Measurements from ENCODE around the gene SBF2.

Gene SBF2

DNA sequence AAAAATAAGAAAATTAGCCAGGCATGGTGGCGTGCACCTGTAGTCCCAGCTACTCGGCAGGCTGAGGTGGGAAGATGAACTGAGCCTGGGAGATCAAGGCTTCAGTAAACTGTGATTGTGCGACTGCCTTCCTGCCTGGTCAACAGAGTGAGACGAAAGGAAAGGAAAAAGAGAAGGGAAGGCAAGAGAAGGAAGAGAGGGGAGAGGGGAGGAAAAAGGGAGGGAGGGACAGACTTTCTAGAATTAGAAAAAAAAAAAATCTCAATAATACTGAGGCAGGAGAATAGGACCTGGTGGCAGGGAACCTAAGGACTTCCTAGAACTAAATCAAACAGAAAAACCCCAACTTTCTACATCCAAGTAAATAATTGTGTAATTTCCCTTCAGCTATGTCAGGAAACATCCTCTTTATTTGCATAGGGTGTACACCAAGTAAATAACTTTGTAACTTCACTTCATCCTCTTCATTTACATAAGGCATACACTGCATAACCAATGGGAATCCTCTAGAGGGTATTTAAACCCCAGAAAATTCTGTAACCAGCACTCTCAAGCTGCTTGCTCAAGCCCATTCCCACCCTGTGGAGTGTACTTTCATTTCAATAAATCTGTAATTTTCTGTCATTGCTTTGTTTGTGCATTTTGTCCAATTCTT, 8.7 kb downstream of the SBF2 start:
- DNase-seq (ENCODE audit: extremely low spot score): no peak
- POLR2A ChIA-PET: no interaction called here
- CTCF ChIA-PET: interaction anchor here (1.6 kb wide), 1 partner anchor 61 kb away, joined by 3 read pairs; no protein-coding TSS in a partner anchor
- TF ChIP-seq, protein P1, sequence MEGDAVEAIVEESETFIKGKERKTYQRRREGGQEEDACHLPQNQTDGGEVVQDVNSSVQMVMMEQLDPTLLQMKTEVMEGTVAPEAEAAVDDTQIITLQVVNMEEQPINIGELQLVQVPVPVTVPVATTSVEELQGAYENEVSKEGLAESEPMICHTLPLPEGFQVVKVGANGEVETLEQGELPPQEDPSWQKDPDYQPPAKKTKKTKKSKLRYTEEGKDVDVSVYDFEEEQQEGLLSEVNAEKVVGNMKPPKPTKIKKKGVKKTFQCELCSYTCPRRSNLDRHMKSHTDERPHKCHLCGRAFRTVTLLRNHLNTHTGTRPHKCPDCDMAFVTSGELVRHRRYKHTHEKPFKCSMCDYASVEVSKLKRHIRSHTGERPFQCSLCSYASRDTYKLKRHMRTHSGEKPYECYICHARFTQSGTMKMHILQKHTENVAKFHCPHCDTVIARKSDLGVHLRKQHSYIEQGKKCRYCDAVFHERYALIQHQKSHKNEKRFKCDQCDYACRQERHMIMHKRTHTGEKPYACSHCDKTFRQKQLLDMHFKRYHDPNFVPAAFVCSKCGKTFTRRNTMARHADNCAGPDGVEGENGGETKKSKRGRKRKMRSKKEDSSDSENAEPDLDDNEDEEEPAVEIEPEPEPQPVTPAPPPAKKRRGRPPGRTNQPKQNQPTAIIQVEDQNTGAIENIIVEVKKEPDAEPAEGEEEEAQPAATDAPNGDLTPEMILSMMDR (IDR thresholded peaks at IDR 0.05; ENCODE audit: control extremely low read depth, extremely low read depth, low read depth, missing control alignments): no peak

DNA sequence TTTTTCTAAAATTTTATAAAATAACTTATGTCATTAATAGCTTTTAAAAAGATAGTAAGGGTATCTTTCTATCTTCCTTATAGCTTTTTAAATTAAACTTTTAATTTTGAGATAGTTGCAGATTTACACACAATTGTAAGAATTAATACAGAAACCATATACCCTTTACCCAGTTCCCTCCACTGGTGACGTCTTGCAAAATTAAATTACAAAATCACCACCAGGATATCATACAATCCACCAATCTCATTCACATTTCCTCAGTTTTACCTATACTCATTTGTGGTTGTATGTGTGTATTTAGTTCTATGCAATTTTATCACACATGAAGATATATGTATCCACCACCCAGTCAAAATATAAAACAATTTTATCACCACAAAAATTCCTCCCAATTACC, 10.0 kb downstream of the SBF2 start:
- ChIA-PET POLR2A (no interaction called here), CTCF (interaction anchor here (1.3 to 1.7 kb wide), 2 partner anchors 15 to 20 kb away, joined by 5 to 6 read pairs; partner anchors contain the start of gene ADM)
- no peak for DNase-seq (ENCODE audit: extremely low spot score)
- TF ChIP-seq, protein P1 (IDR thresholded peaks at IDR 0.05; ENCODE audit: control extremely low read depth, extremely low read depth, low read depth, missing control alignments): no peak

DNA sequence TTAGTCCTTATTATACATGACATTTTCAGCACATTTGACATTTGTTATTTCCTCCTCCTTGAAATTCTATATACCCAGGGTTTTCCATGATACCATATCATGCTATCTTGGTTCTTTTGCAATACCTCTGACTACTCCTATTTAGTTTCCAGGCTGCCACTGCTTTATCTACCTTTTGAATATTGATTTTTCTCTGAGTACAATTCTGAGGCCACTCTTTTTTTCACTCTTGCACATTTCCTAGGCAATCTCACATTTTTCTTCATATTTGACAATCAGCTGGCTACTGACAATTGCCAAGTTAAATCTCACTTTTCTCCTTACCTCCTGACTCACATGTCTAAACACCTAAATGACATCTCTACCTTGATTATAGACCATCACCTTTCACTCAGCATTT, 11.9 kb downstream of the SBF2 start:
- DNase-seq (ENCODE audit: extremely low spot score): no peak
- ChIA-PET POLR2A (no interaction called here), CTCF (no interaction called here)
- TF ChIP-seq, protein P1 (IDR thresholded peaks at IDR 0.05; ENCODE audit: control extremely low read depth, extremely low read depth, low read depth, missing control alignments): no peak

DNA sequence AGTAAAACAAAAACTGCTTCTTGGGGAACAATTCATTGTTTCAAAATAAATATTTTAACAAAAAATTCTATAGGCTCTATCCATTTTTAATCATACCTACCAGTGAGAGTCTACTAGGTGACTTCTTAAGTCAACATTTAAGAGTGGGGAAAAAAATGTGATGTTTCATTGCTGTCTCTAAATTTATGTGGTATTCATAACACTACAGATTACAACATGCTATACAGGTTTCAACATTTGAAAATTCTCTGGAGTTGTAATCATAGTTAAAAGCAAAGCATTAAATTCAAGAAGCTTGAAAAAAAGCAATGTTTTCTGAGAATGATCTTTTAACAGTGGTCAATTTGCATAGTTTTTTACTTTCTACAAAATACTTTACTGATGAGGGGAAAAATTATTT, 18.3 kb downstream of the SBF2 start:
- no peak for DNase-seq (ENCODE audit: extremely low spot score)
- POLR2A ChIA-PET: no interaction called here
- TF ChIP-seq, protein P1 (IDR thresholded peaks at IDR 0.05; ENCODE audit: control extremely low read depth, extremely low read depth, low read depth, missing control alignments): no peak
- CTCF ChIA-PET: no interaction called here

DNA sequence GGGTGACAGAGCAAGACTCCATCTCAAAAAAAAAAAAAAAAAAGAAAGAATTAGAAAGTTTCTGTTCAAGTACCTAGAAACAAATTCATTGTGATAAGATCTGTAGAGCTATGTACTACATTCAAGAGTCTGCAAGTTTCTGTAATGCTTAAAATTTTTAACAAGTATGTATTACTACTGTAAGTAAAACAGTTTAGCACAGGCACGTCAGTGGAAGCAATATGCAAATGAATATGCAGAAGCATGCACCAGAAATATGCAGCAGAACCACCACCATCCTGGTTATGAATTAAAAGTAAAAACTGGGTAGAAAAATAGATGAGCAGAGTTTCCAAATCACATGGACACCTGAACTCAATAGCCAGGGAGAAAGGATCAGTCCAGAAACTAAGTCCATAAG, 19.3 kb downstream of the SBF2 start:
- CTCF ChIA-PET: interaction anchor here (0.7 kb wide), 1 partner anchor 16 kb away, joined by 3 read pairs; no protein-coding TSS in a partner anchor

DNA sequence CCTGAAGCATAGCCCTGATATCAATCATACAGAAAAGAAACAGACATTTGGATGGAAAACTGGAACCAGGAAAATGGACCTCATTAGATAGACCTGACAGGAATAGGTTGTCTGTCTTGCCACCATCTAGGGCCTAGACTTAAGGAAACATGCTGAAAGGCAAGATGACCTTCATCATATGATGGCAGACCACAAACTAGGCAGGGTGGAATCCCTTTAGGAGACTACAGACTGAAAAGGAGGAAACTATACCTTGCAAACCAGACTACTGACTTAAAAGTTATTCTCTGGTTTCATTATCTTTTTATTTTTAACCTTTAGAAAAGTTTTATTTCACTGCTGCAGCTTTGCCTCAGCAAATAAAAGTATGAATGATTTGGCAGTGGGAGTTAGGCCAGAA, 20.3 kb downstream of the SBF2 start:
- DNase-seq (ENCODE audit: extremely low spot score): no peak
- ChIA-PET POLR2A (no interaction called here), CTCF (no interaction called here)
- TF ChIP-seq, protein P1 (IDR thresholded peaks at IDR 0.05; ENCODE audit: control extremely low read depth, extremely low read depth, low read depth, missing control alignments): no peak

More for the DNA sequence above, 19.3 kb downstream of the SBF2 start:
- DNase-seq (ENCODE audit: extremely low spot score): no peak
- TF ChIP-seq, protein P1 (IDR thresholded peaks at IDR 0.05; ENCODE audit: control extremely low read depth, extremely low read depth, low read depth, missing control alignments): no peak
- POLR2A ChIA-PET: no interaction called here

Data from GM10248 (cell line).